Measurements from ENCODE around the gene SDK2.
A peak's percentile ranks its signal among the peaks of the same experiment; 100 is the strongest.

DNA sequence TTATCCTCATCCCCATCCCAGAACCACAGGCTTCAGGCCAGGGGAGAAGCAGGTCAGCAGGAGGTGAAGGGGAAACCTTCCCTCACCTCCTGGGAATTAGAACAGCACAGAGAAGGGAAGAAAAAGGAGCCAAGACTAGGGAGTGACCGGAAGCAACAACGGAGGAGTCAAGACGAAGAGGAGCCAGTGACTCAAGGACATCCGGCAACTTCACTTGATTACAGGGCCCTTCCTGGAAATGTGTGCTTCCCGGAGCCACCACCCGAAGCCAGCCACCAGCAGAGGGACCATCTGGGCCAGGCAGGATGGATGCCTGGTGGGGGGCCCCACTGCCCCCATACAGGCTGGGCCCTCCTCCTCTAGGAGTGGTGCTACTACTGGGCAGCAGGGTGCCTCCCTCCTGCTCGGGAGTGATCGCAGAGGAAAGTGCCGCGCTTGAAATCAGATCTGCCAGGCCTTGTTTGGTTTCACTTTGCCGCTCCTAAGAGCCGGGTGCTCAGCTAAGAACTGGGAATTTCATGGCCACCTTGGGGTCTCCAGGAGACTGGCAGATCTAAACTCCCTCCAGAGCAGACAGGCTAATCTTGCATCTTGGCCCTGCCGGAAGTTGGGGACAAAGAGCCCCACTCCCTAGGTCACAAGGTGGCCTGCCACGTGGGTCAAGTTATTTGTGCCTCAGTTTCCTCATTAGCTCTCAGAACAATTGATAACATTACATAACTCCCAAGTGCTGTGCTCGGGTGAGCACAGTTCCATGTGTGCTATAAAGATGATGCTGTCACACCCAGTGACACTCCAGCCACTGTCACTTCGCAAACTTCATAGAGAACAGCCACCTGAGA is 339.1 kb downstream of the SDK2 start:
- TF ChIP-seq POLR2A (IDR thresholded peaks at IDR 0.05), result peak in 2 of 3 donors; percentile 30 to 32
- TF ChIP-seq, protein P1, sequence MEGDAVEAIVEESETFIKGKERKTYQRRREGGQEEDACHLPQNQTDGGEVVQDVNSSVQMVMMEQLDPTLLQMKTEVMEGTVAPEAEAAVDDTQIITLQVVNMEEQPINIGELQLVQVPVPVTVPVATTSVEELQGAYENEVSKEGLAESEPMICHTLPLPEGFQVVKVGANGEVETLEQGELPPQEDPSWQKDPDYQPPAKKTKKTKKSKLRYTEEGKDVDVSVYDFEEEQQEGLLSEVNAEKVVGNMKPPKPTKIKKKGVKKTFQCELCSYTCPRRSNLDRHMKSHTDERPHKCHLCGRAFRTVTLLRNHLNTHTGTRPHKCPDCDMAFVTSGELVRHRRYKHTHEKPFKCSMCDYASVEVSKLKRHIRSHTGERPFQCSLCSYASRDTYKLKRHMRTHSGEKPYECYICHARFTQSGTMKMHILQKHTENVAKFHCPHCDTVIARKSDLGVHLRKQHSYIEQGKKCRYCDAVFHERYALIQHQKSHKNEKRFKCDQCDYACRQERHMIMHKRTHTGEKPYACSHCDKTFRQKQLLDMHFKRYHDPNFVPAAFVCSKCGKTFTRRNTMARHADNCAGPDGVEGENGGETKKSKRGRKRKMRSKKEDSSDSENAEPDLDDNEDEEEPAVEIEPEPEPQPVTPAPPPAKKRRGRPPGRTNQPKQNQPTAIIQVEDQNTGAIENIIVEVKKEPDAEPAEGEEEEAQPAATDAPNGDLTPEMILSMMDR (IDR thresholded peaks at IDR 0.05), result peak in 3 of 7 experiments; percentile 16 to 34 (median 27)
